ENCODE measurements around the gene TMUB1. TPM values are rescaled to one million over a fixed set of nuclear protein-coding genes. Genes with fewer than 3 reads are reported as not detected.
A peak's percentile ranks its signal among the peaks of the same experiment; 100 is the strongest.

TMUB1 gene
- total and polyA plus RNA-seq, 10 donors = 27.1 to 73.4 (median 39.4) TPM

- intact Hi-C loops (cut with DNase I; ENCODE audit: low total_unique reads) = no loop called here
- H3K36me3 ChIP-seq = peaks cover 0 to 86% (median 51%) of the 10 kb centered on the region in 6 donors
- 82 to 93% (median 88%) methylated on average over 13 to 33 of the region's 33 CpGs for WGBS, 5 donors
- no peaks in the 10 kb centered on the region for H3K9me3 ChIP-seq
- TF ChIP-seq POLR2AphosphoS5 (IDR thresholded peaks at IDR 0.05) = peak; percentile 29 to 77 (median 56)
- no peak for TF ChIP-seq POLR2A (IDR thresholded peaks at IDR 0.05)
- TF ChIP-seq CTCF (IDR thresholded peaks at IDR 0.05 in 8 of 11, conservative IDR thresholded peaks at IDR 0.05 in 3 of 11) = peak in 1 of 11 experiments; percentile 9
- no peaks in the 10 kb centered on the region for H3K27me3 ChIP-seq (replicated peaks in 1 of 7)
- H3K4me3 ChIP-seq = no peak overlapping the region
- peak overlapping the region in 2 of 8 donors; percentile 39 to 45 for H3K27ac ChIP-seq
- DNase-seq = peak; percentile 71
- H3K4me1 ChIP-seq = peaks cover 33 to 50% (median 40%) of the 10 kb centered on the region in 6 donors
These were observed 6.2 kb downstream of the TMUB1 start for GRCh38 chr7:151076863-151077704.

- Histone ChIP-seq H3K27me3 (replicated peaks in 1 of 7) (no peaks in the 10 kb centered on the region), H3K27ac (no peak overlapping the region), H3K4me3 (no peak overlapping the region), H3K4me1 (peaks cover 22 to 39% (median 30%) of the 10 kb centered on the region in 6 donors), H3K9me3 (no peaks in the 10 kb centered on the region), H3K36me3 (peaks cover 0 to 86% (median 62%) of the 10 kb centered on the region in 6 donors)
- intact Hi-C loops (cut with DNase I; ENCODE audit: low total_unique reads) = no loop called here
- TF ChIP-seq POLR2AphosphoS5 (IDR thresholded peaks at IDR 0.05) (peak; percentile 33 to 54 (median 38)), CTCF (IDR thresholded peaks at IDR 0.05 in 8 of 11, conservative IDR thresholded peaks at IDR 0.05 in 3 of 11) (no peak)
- 85 to 90% (median 89%) methylated on average over 21 to 22 of the region's 22 CpGs for WGBS, 5 donors
- no peak for DNase-seq
These were observed 7.3 kb downstream of the TMUB1 start for GRCh38 chr7:151075978-151076426.

- no peak for TF ChIP-seq CTCF (IDR thresholded peaks at IDR 0.05 in 8 of 11, conservative IDR thresholded peaks at IDR 0.05 in 3 of 11)
- TF ChIP-seq POLR2AphosphoS5 (IDR thresholded peaks at IDR 0.05) = no peak
- no peak for TF ChIP-seq POLR2A (IDR thresholded peaks at IDR 0.05)
- Histone ChIP-seq H3K27me3 (replicated peaks in 1 of 7) (no peaks in the 10 kb centered on the region), H3K36me3 (peaks cover 0 to 90% (median 66%) of the 10 kb centered on the region in 6 donors), H3K4me3 (no peak overlapping the region), H3K27ac (no peak overlapping the region), H3K4me1 (peaks cover 20 to 35% (median 27%) of the 10 kb centered on the region in 6 donors), H3K9me3 (no peaks in the 10 kb centered on the region)
- WGBS, 5 donors = 85 to 97% (median 90%) methylated on average over 7 of the region's 7 CpGs
- intact Hi-C loops (cut with DNase I; ENCODE audit: low total_unique reads) = no loop called here
- no peak for DNase-seq
These were observed 7.7 kb downstream of the TMUB1 start for GRCh38 chr7:151075662-151075971.

All from spleen (tissue), 11 donors.